NT2/D1 (cell line): ENCODE measurements around the gene LRBA.

Experiments used
- SUZ12 ChIP-seq: IDR thresholded peaks from 2 replicates; pipeline ENCODE4 v1.6.1; 2011; ENCODE audit not compliant: insufficient read length, insufficient read depth; ENCODE audit errors: extremely low read depth
- YY1 ChIP-seq: IDR thresholded peaks from 2 replicates; pipeline ENCODE4 v1.6.1; 2011; ENCODE audit not compliant: insufficient read length, insufficient read depth
- ZNF274 ChIP-seq: IDR thresholded peaks from 2 replicates; pipeline ENCODE4 v1.6.1; 2011; ENCODE audit warnings: mild to moderate bottlenecking, low read depth, low read length

DNA sequence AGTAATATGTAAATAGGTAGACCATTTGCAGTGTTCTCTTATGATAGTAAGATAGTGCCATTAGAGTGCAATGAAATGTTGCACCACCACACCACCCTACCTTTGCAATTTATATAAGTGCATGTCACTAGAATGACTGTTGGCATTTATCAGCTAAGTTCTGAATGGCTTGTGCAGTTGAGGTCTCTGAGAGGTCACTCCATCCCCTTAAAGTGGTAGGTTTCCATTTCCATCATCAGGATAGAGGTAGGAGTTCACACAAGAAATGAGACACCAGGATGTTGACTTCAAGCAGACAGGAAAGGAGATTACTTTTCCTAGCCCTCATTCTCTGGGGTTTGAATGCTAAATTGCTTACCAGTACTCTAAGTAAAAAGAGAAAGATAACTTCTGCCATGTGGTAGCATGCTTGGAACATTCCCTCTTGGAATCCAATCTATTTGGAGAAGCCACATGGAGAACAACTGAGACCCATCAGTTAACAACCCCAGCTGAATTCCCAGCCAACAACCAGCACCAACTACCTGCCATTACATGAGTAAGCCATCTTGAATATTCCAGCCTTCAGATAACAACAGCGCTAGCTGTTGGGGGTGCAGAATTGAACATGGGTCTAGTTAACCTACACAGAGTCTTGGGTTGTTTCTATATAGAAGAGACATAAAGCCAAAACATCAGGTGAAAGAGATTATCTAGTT, 6.7 kb upstream of the LRBA start:
- no peak for TF ChIP-seq ZNF274
- no peak for TF ChIP-seq YY1
- TF ChIP-seq SUZ12 = no peak
